Large intestine (tissue), 3 donors: ENCODE measurements around the gene HDAC6. TPM values are rescaled to one million over a fixed set of nuclear protein-coding genes. Genes with fewer than 3 reads are reported as not detected.

ENCODE experiments used
- DNase-seq, 2 donors: peaks; one replicate each; pipeline versions ENCODE4 v3.0.0 to v3.0.0-alpha.2; 2013
- H3K27ac ChIP-seq: one replicate; pipeline ENCODE4 v1.5.1; 2013; ENCODE audit warnings: low read length
- H3K27me3 ChIP-seq: 2 replicates; pipeline ENCODE4 v1.6.1; 2013; ENCODE audit warnings: low read length; ENCODE audit not compliant: control insufficient read depth, insufficient read depth
- H3K36me3 ChIP-seq: 2 replicates; pipeline ENCODE4 v1.6.1; 2013; ENCODE audit warnings: low read length; ENCODE audit not compliant: control insufficient read depth, insufficient read depth
- H3K4me1 ChIP-seq: one replicate; pipeline ENCODE4 v1.6.1; 2013; ENCODE audit warnings: low read length; ENCODE audit not compliant: control insufficient read depth, insufficient read depth
- H3K4me3 ChIP-seq: one replicate; pipeline ENCODE4 v1.5.1; 2013; ENCODE audit warnings: low read length
- H3K9me3 ChIP-seq: one replicate; pipeline ENCODE4 v1.6.1; 2013; ENCODE audit warnings: mild to moderate bottlenecking, low read depth, low read length, moderate library complexity; ENCODE audit not compliant: control insufficient read depth
- WGBS: methylation state at CpG from one replicate; pipeline ENCODE4 v1.1.5; 2013; ENCODE audit warnings: low lambda C conversion rate; ENCODE audit not compliant: insufficient coverage; 5-methylcytosine and 5-hydroxymethylcytosine counted together
- polyA plus RNA-seq: library from polyadenylated mRNA; unstranded; fragments of 120-200 nt; gene quantifications from one replicate; pipeline ENCODE4 v1.2.1, GENCODE V29; 2013

Gene HDAC6
- polyA plus RNA-seq, 1 donor: 133 TPM

DNA sequence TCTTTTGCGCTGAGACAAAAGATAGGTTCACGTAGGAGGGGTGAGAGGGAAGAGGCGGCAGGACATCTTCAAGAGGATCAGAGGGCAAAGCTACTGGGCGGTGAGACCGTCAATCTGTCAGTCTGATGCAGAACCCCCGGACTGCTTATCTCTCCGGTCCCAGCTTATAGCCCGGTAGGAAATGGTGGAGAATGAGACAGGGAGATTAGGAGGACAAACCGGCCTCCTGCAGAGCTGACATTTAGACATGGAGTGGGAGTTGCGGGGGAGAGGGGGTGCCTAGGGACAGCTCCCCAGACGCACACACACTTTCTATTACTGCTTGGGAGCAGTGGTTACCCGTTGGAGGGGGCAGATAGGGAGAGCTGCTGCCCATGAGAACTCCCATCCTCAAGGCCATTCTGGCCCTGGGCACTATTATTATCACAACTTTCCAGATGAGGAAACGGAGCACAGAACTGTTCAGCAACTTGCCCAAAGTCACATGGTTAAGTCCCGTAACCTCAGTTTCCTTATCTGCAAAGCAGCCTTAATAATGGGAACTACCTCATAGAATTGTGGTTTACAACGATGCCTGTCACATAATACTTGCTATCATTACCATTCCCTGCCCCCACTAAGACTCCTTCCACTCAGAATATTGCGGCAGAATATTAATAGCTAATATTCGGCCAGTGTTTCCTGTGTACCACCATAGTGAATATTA lies 1.1 kb upstream of the HDAC6 start:
- Histone ChIP-seq H3K4me1 (peaks cover 15% of the 10 kb centered on the region), H3K9me3 (no peaks in the 10 kb centered on the region), H3K27me3 (no peaks in the 10 kb centered on the region), H3K4me3 (peak overlapping the region; percentile 71), H3K36me3 (peaks cover 15% of the 10 kb centered on the region), H3K27ac (peak overlapping the region; percentile 94)
- DNase-seq: no peak
- WGBS: no CpG with 5 or more reads among the region's 17 CpGs

GRCh38 chrX:48802089-48802904 lies 430 bp downstream of the HDAC6 start:
- H3K9me3 ChIP-seq: no peaks in the 10 kb centered on the region
- H3K27ac ChIP-seq: peak overlapping the region; percentile 99
- peak overlapping the region; percentile 82 for H3K4me3 ChIP-seq
- H3K36me3 ChIP-seq: peaks cover 15% of the 10 kb centered on the region
- no CpG with 5 or more reads among the region's 40 CpGs for WGBS
- H3K4me1 ChIP-seq: peaks cover 12% of the 10 kb centered on the region
- DNase-seq: peak; percentile 83 to 91
- no peaks in the 10 kb centered on the region for H3K27me3 ChIP-seq

DNA sequence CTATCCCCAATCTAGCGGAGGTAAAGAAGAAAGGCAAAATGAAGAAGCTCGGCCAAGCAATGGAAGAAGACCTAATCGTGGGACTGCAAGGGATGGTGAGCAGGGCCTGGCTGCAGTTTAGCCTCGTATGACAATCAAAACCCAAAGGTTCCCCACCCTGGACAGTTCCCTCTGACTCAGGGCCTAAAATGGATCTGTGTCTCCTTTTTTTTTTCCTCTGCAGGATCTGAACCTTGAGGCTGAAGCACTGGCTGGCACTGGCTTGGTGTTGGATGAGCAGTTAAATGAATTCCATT lies 986 bp downstream of the HDAC6 start:
- no CpG with 5 or more reads among the region's 4 CpGs for WGBS

GRCh38 chrX:48806081-48806480 lies 4.2 kb downstream of the HDAC6 start:
- Histone ChIP-seq H3K36me3 (peaks cover 18% of the 10 kb centered on the region), H3K27me3 (no peaks in the 10 kb centered on the region), H3K9me3 (no peaks in the 10 kb centered on the region), H3K4me3 (no peak overlapping the region), H3K27ac (no peak overlapping the region), H3K4me1 (peaks cover 8% of the 10 kb centered on the region)
- DNase-seq: no peak
- no CpG with 5 or more reads among the region's 4 CpGs for WGBS

More for the DNA sequence above, 986 bp downstream of the HDAC6 start:
- no peaks in the 10 kb centered on the region for H3K9me3 ChIP-seq
- peak overlapping the region; percentile 82 for H3K4me3 ChIP-seq
- no peak for DNase-seq
- H3K4me1 ChIP-seq: peaks cover 12% of the 10 kb centered on the region
- H3K27ac ChIP-seq: peak overlapping the region; percentile 99
- H3K27me3 ChIP-seq: no peaks in the 10 kb centered on the region
- peaks cover 17% of the 10 kb centered on the region for H3K36me3 ChIP-seq

DNA sequence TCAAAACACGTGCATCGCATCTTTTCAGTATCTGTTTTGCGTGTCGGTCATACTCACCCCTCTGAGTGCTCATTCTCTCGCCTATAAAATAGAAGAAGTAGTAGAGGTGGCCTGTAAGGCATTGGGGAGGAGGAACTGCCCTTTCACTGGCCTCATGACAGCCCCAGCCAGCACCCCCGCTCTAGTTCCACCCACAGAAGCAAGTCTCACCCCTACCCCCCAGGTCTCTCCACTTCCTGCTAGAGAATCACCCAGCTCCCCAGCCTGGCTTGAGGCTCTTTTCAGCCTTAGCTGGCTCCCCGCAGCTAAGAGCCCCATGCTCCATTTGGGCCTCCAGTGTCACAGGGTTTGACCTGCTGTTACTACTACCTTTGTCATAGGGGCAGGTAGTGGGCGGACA lies 11.8 kb downstream of the HDAC6 start:
- no peaks in the 10 kb centered on the region for H3K4me1 ChIP-seq
- H3K27ac ChIP-seq: no peak overlapping the region
- no peaks in the 10 kb centered on the region for H3K9me3 ChIP-seq
- no peak overlapping the region for H3K4me3 ChIP-seq
- H3K36me3 ChIP-seq: peaks cover 31% of the 10 kb centered on the region
- DNase-seq: no peak
- no CpG with 5 or more reads among the region's 8 CpGs for WGBS
- no peaks in the 10 kb centered on the region for H3K27me3 ChIP-seq

GRCh38 chrX:48814722-48815121 lies 12.9 kb downstream of the HDAC6 start:
- DNase-seq: no peak
- WGBS: no CpG with 5 or more reads among the region's 8 CpGs
- H3K36me3 ChIP-seq: peaks cover 34% of the 10 kb centered on the region

DNA sequence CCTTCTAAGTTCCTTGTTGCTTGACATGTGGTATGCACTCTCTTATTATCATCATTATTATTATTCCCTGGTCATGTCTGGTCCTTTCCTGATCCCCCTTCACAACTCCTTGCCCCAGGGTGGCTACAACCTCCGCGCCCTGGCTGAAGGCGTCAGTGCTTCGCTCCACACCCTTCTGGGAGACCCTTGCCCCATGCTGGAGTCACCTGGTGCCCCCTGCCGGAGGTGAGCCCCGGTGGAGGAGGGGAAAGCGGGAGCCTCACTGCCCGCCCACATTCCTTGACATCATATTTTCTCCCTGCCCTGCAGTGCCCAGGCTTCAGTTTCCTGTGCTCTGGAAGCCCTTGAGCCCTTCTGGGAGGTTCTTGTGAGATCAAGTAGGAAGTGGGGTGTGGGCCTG lies 13.4 kb downstream of the HDAC6 start:
- H3K36me3 ChIP-seq: peaks cover 38% of the 10 kb centered on the region
- no peaks in the 10 kb centered on the region for H3K4me1 ChIP-seq
- DNase-seq: peak in 1 of 2 donors; percentile 35
- no peak overlapping the region for H3K27ac ChIP-seq
- WGBS: no CpG with 5 or more reads among the region's 8 CpGs
- H3K27me3 ChIP-seq: no peaks in the 10 kb centered on the region
- no peak overlapping the region for H3K4me3 ChIP-seq
- no peaks in the 10 kb centered on the region for H3K9me3 ChIP-seq

More at GRCh38 chrX:48814722-48815121, 12.9 kb downstream of the HDAC6 start:
- H3K9me3 ChIP-seq: no peaks in the 10 kb centered on the region
- H3K27ac ChIP-seq: no peak overlapping the region
- H3K4me3 ChIP-seq: no peak overlapping the region
- H3K27me3 ChIP-seq: no peaks in the 10 kb centered on the region
- H3K4me1 ChIP-seq: no peaks in the 10 kb centered on the region

GRCh38 chrX:48816014-48816810 lies 14.3 kb downstream of the HDAC6 start:
- Histone ChIP-seq H3K27ac (no peak overlapping the region), H3K4me1 (no peaks in the 10 kb centered on the region), H3K9me3 (no peaks in the 10 kb centered on the region), H3K4me3 (no peak overlapping the region), H3K27me3 (no peaks in the 10 kb centered on the region), H3K36me3 (peaks cover 42% of the 10 kb centered on the region)
- no CpG with 5 or more reads among the region's 18 CpGs for WGBS
- DNase-seq: no peak

DNA sequence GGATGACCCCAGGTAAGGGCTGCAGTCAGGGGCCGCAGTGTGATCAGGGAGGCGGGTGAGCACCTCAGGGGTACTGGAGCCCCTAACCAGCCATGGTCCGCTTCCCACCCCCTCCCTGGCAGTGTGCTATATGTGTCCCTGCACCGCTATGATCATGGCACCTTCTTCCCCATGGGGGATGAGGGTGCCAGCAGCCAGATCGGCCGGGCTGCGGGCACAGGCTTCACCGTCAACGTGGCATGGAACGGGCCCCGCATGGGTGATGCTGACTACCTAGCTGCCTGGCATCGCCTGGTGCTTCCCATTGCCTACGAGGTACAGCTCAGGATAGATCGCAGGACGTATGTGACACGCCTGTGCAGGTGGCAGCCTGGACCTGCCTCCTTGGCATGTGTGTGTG lies 16.2 kb downstream of the HDAC6 start:
- Histone ChIP-seq H3K4me1 (no peaks in the 10 kb centered on the region), H3K27me3 (no peaks in the 10 kb centered on the region), H3K27ac (no peak overlapping the region), H3K4me3 (no peak overlapping the region), H3K36me3 (peaks cover 52% of the 10 kb centered on the region), H3K9me3 (no peaks in the 10 kb centered on the region)
- no CpG with 5 or more reads among the region's 16 CpGs for WGBS
- DNase-seq: no peak

GRCh38 chrX:48818866-48819265 lies 17.0 kb downstream of the HDAC6 start:
- Histone ChIP-seq H3K36me3 (peaks cover 54% of the 10 kb centered on the region), H3K27ac (no peak overlapping the region), H3K9me3 (no peaks in the 10 kb centered on the region), H3K4me3 (no peak overlapping the region), H3K27me3 (no peaks in the 10 kb centered on the region), H3K4me1 (no peaks in the 10 kb centered on the region)
- no peak for DNase-seq
- WGBS: no CpG with 5 or more reads among the region's 4 CpGs
